ENCODE measurements around the gene PSME3. TPM values are rescaled to one million over a fixed set of nuclear protein-coding genes. Genes with fewer than 3 reads are reported as not detected.

PSME3 gene
- polyA plus RNA-seq, 12 donors: 47.2 to 71.8 (median 54.4) TPM; not detected in 1

DNA sequence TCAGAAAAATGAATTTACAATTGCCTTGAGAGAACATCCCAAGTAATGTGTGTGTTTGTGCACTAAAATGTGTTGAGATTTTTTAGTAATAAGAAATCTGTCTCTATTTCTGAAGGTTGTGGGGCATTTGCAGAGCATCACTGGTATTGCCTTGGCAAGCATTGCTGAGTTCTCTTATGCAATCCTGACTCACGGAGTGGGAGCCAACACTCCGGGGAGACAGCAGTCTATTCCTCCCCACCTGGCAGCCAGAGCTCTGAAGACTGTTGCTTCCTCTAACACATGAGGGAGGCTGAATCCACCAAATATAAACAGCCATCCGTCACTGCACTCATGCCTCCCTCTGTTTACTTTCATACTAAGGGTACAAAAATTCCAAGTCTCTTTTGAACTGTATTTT is 23.9 kb upstream of the PSME3 start:
- no peak for DNase-seq

GRCh38 chr17:42814633-42815399 is 18.4 kb upstream of the PSME3 start:
- DNase-seq: peak; percentile 42

DNA sequence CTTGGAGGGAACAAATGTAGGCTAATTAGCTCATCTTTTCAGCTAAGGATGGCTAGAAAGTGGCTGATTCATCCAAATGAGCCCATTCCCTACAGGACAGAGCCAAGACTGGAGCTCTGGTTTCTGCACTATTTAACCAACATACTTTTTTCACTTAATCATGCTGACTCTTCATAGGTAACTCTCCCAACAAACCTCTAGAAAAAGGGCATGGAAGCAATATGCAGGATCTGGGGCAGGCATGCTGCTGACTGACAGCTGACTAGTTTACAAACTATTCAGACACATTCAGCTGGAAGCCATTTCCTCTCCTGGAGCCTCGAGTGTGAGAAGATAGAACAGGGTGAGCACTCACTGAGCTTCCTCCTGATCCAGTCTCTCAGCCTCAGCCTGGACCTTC is 15.3 kb upstream of the PSME3 start:
- DNase-seq: no peak

DNA sequence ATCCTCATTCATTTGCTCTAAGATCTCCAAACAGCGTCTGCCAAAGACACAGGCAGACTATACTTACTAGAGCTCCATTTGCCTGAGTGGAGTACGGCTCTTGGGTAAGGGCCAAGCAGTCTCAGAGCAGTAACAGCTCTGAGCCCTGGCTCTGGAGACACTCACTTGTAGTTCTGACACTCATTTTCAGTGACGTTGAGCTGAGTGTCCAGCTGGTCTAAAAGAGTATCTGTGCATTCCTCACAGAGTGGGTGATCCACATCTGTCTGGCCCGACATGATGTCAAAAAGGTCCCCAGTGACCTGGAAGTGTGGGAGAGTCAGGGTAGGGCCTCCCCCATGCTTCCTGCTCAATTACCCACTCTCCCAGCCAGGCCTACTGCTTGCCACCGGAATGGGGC is 14.8 kb upstream of the PSME3 start:
- DNase-seq: no peak

DNA sequence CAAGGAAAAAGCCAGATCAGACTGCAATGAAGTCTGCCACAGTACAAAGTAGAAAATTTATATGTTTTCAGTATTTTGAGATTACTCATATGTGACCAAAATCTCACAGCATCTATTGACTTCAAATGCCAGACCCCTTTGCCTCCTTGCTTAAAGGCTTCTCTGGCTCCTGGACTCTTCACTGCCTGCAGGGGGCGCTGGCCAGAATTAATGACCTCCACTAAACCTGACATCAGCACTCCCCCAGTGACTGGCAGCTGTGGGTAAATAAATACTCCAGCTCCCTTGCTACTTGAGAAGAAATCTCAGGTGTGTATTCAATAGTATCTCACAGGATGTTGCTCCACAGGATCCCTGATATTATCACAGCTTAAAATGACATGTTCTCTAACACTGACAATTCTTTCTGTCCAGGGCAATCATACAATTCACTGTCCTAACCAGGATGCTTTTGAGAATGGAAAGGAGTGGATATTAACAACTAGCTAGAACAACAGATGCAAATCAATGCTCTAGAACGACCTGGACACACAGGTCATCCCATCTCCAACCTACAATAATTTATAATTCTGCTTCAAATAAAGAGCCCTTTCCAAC is 13.2 kb upstream of the PSME3 start:
- no peak for DNase-seq

DNA sequence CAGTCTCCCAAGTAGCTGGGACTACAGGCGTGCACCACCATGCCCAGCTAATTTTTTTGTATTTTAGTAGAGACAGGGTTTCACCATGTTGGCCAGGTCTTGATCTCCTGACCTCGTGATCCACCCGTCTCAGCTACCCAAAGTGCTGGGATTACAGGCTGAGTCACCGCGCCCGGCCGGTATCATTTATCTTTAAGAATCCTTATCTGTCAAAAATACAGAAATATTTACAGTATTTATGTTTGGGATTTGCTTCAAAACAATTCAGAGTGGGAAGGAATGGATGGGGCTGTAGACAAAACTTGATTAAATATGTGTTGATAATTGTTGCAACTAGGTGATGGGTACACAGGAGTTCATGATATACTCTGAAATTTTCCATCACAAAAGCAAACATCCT is 12.0 kb upstream of the PSME3 start:
- no peak for DNase-seq

DNA sequence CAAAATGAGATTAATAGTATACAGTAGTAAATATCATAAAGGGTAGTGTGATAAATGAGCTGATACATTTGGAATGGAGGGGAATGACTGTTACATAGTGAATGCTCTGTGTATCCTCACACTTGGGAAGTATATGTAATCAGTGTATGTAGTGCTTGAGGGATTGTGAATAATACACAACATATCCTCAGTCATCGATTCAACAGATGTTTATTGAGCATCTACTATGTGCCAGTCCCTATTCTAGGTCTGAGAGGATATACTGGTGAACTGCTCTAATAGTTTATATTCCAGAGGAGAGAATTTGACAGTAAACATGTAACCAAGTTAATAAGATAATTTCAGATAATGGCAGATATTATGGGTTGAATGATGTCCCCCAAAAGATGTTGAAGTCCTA is 5.7 kb upstream of the PSME3 start:
- no peak for DNase-seq

DNA sequence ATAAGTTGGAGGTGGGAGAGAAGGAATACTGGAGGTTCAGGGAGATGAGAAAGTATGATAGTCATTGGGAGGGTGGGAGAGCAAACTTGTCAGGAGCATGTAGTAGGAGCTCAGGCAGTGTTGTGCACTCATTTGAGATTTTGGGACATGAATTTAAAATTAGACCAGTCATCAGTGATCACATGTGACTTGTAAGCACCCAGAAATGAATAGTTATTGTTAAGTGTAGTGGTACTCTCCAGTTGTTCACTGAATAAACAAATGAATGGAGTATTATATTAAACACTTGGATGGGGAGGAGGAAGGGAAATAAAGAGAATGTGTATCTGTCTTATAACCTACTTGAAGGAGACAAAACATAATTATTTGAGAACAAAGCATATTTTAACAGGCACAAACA is 2.2 kb upstream of the PSME3 start:
- DNase-seq: no peak

- DNase-seq: no peak
These were observed 824 bp upstream of the PSME3 start for GRCh38 chr17:42832213-42832933.

DNA sequence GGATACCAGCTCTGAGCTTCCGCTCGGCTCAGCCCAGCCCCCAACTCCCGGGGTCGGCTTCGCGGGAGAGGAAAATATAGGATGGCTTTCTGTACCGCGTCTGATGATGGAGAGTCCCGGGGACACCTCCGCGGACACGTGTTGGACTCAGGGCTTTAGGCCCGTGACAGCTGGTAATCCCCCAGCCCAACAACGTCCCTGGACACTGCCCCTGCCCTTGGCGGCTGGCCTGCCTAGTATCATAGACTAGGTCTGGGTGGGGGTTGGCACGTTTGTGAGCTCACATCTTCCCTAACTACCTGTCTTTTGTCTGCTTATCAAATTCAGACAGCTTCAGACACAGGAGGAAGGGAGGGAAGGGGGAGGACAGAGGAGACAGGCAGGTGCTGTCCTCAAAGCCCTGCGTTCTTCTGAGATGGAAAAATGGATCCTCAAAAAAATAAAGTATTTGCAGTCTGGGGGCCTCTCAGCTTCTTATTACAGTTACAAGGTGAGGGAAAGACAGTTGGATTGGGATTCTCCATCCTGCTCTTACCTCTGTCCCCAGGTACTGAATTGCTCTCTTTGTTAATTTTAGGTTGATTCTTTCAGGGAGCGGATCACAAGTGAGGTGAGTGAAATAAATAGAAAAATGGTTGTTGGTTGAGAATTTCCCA is 698 bp downstream of the PSME3 start:
- DNase-seq: no peak

DNA sequence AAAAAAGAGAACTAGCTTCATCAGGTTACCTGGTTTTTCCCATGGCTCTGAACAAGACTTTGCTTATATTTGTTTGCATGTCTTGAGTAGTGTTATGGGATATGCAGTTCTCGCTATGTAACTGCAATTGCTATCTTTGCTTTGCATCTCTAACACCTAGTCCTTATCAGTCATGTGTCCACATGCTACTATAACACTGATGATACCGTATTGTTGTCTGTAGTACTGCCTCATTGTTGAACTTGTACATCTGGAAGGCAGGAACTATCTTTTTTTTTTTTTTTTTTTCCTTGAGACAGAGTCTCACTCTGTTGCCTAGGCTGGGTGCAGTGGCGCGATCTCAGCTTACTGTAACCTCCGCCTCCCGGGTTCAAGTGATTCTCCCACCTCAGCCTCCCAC is 2.5 kb downstream of the PSME3 start:
- DNase-seq: no peak

DNA sequence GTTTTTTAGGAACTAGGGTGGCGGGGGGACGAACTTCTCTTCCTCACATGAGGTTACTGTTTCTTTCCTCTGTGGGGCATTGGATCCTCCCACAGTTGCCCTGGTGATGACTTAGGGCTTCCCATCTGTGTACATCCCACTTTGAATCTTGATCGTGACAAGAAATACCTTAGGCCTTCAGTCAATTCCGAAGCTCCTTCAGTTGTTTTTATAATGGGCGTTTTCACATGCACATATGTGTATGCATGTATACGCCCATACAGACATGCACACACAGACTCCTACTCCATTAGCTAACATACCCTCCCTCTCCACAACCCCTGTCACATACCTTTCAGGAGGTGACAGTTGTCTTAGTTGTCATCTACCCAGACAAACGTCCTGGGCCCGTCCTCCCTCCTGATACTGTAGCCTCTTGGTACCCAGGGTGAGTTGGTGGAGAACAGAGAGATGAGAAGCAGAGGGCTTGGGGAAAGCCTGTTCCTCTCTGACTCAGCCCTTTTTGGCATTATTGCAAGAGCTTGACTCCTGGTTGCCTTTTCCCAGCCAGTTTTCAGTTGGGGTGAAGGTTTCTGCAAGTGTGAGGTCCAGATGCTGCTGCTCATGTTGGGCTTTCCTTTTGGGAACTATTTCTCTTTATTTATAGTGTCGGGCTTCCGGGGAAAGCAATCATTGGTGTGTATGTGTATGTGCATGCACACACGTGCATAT is 8.9 kb downstream of the PSME3 start:
- no peak for DNase-seq

GRCh38 chr17:42843358-42843934 is 10.2 kb downstream of the PSME3 start:
- DNase-seq: peak; percentile 52

- DNase-seq: no peak
These were observed 11.1 kb downstream of the PSME3 start, which contains the start of gene AOC2 for GRCh38 chr17:42844271-42844670. Gene AOC2 (plus strand): TSS chr17:42844580. CDS start chr17:42844627, 47 bp downstream.

DNA sequence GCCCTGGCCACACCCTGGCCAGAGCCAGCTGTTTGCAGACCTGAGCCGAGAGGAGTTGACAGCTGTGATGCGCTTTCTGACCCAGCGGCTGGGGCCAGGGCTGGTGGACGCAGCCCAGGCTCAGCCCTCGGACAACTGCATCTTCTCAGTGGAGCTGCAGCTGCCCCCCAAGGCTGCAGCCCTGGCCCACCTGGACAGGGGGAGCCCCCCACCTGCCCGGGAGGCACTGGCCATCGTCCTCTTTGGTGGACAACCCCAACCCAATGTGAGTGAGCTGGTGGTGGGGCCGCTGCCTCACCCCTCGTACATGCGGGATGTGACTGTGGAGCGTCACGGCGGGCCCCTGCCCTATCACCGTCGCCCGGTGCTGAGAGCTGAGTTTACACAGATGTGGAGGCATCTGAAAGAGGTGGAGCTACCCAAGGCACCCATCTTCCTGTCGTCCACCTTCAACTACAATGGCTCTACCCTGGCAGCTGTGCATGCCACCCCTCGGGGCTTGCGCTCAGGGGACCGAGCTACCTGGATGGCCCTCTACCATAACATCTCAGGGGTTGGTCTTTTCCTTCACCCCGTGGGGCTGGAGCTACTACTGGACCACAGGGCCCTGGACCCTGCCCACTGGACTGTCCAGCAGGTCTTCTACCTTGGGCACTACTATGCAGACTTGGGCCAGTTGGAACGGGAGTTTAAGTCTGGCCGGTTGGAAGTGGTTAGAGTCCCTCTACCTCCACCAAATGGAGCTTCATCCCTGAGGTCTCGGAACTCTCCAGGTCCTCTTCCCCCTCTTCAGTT is 11.8 kb downstream of the PSME3 start:
- no peak for DNase-seq

DNA sequence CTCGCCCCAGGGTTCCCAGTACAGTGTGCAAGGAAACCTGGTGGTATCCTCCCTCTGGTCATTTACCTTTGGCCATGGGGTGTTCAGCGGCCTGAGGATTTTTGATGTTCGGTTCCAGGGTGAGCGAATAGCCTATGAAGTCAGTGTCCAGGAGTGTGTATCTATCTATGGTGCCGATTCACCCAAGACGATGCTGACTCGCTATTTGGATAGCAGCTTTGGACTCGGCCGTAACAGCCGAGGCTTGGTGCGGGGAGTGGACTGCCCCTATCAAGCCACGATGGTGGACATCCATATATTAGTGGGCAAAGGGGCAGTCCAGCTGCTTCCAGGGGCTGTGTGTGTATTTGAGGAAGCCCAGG is 12.3 kb downstream of the PSME3 start:
- DNase-seq: no peak

- DNase-seq: no peak
These were observed 12.9 kb downstream of the PSME3 start for GRCh38 chr17:42845918-42846593.

DNA sequence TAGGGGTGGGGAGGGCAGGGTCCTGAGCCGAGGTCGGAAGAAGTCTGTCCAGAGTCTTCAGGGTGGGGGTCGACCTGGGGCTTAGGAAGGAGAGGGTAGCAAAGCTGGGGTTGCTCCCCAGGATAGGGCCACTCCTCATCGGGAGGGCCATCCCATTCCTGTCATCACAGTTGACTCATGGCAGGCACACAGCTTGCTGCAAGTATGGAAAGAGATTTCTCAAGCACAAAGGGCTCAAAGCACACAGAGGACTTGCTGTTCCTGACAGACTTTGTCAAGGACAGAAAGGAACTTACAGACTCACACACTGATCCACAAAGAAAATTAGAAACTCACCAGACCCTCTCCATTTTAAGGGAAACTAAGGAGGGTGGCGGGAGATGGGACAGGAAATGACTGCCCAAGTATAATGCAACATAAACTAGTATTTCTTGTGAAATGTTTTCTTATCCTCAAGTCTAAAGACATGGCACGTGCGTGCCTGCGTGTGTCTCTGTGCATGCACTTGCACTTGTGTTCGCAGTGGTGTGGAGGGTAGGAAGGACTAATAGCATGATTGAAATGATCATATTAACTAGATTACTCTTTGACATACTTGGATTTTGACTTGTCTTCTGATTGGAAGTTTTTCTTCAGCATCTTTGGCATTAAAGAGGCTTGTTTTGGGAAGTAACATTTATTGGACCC is 13.5 kb downstream of the PSME3 start:
- no peak for DNase-seq

DNA sequence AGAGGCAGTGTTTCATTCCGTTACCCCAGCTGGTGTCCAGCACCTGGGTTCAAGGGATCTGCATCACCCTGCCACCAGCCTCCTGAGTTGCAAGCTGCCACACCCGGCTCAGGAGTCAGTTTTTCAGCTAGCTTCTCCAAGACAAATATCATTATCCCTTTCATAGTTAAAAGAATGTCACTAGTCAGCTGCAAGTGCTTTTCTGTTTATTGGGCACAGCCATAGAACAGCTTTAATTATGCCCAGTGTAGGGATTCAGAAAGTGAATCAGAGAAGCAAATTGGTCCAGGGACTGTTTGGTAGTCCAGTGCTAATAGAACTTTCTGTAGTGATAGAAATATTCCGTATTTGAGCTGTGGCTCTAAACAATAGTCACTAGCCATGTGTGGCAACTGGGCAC is 14.9 kb downstream of the PSME3 start:
- DNase-seq: no peak
